Panc1 (cell line): ENCODE results near the gene RUNX1.

Experiments used
- REST ChIP-seq, 2 experiments: IDR thresholded peaks; 2 replicates each; pipeline ENCODE4 v1.6.1; 2011 to 2012; ENCODE audit warnings: low read depth in 2 of 2, control low read depth in 1 of 2, low read length in 1 of 2, mild to moderate bottlenecking in 1 of 2, moderate library complexity in 1 of 2; ENCODE audit not compliant: insufficient read depth in 1 of 2
- TF ChIP-seq, protein P1 (sequence below): fragments of 450-650 bp; IDR thresholded peaks from 2 replicates; pipeline ENCODE4 v1.5.1; 2017; ENCODE audit warnings: mild to moderate bottlenecking

- no peak for TF ChIP-seq REST (IDR thresholded peaks at IDR 0.05; ENCODE audit: insufficient read depth in 1 of 2, low read depth in 2 of 2, low read length in 1 of 2)
- TF ChIP-seq, protein P1, sequence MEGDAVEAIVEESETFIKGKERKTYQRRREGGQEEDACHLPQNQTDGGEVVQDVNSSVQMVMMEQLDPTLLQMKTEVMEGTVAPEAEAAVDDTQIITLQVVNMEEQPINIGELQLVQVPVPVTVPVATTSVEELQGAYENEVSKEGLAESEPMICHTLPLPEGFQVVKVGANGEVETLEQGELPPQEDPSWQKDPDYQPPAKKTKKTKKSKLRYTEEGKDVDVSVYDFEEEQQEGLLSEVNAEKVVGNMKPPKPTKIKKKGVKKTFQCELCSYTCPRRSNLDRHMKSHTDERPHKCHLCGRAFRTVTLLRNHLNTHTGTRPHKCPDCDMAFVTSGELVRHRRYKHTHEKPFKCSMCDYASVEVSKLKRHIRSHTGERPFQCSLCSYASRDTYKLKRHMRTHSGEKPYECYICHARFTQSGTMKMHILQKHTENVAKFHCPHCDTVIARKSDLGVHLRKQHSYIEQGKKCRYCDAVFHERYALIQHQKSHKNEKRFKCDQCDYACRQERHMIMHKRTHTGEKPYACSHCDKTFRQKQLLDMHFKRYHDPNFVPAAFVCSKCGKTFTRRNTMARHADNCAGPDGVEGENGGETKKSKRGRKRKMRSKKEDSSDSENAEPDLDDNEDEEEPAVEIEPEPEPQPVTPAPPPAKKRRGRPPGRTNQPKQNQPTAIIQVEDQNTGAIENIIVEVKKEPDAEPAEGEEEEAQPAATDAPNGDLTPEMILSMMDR, result no peak
Observed at GRCh38 chr21:35042836-35043235, 6.3 kb downstream of the RUNX1 start.
